GM18526 (cell line): Measurements from ENCODE around the gene CSN2.

ENCODE experiments used
- POLR2A ChIP-seq: IDR thresholded peaks from 3 replicates; pipeline ENCODE4 v1.6.1; 2011; ENCODE audit not compliant: insufficient read length; ENCODE audit errors: extremely low read depth

Gene CSN2

DNA sequence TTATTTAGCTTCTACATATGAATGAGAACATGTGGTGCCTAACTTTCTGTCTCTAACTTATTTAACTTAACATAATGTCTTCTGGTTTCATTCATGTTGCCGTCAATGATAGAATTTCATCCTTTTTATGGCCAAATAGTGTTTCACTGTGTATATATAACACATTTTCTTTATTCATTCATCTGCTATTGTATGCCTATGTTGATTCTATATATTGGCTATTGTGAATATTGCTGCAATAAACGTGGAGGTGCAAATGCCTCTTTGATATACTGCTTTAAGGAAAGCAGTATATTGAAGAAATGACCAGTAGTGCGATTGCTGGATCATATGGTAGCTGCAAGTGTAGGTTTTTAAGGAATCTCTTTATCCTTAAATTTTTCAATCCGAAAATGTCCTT, 44.7 kb downstream of the CSN2 start:
- TF ChIP-seq POLR2A, result no peak

DNA sequence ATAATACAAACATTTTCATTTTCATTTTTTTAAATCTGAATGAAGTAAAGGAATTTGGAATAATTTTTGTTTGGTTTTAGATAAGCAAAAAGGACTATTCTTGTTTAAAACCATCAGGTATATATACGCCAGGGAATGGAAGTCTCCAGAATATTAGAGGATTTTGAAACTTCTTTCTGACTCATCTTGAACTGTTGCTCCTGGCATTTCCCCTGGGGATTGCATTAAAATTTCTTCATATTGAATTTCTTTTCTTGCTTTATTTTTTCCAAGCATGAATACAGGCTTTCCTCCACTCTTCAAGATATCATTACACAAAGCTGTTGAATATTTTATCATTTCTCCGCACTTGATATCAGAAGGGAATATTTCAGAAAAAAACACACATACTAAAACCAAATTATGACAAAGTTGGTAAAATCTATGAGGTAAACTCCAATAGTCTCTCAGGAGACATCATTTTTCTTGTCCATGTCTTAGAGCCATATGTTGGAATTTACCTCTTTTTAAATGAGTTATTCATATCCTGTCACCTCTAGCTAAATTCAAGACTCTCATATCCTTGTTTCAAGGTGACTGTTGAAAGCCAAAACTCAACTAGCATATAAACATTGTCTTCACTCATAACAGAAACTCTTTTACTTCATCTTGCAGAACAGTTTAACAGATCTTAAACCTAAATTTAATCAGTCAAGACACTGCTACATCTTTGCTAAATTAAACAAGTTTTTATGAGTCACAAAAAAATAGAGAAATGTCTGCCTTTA, 55.3 kb downstream of the CSN2 start:
- TF ChIP-seq POLR2A, result no peak

DNA sequence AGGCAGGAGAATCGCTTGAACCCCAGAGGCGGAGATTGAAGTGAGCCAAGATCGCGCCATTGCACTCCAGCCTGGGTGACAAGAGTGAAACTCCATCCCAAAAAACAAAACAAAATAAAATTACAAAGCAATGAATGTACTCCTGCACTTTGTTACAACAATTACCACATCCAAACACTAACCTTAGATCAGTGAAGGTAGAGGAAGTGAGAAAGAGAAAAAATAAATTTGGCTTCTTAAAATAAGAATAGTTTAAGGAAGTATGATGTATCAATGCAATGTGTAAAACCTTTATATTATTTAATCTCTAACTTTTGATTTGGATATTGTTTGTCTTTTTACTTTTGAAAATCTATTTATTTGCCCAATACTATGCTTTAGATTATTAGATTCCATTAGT, 56.3 kb downstream of the CSN2 start:
- TF ChIP-seq POLR2A, result no peak

DNA sequence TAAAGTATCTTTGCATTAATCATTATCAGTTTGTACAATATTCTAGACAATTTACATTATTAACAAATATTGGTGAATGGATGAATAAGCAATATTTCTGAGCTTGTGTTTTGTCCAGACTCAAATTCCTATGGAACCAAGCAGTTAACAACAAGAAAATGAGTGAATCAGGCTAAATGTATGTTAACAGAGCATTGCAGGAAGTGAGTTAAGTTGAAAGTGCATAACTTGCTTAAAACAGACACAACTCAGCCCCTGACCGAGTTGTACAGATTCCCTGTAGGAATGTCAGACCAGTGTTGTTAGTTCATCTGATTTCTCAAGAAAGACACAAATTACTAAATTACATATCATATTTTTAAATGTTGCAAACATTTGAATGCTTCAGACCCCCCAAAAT, 58.4 kb downstream of the CSN2 start:
- TF ChIP-seq POLR2A, result no peak
